Ishikawa (cell line): ENCODE data around the gene LZIC.

Source experiments
- CEBPB ChIP-seq: IDR thresholded peaks from 2 replicates; pipeline ENCODE4 v1.6.1; 2012
- CREB1 ChIP-seq: IDR thresholded peaks from 2 replicates; pipeline ENCODE4 v1.6.1; 2012; ENCODE audit warnings: low read depth
- EGR1 ChIP-seq: IDR thresholded peaks from 2 replicates; pipeline ENCODE4 v1.6.1; 2012
- EP300 ChIP-seq: IDR thresholded peaks from 2 replicates; pipeline ENCODE4 v1.6.1; 2012; ENCODE audit warnings: borderline replicate concordance
- FOXM1 ChIP-seq: IDR thresholded peaks from 2 replicates; pipeline ENCODE4 v1.6.1; 2012; ENCODE audit warnings: low read depth, borderline replicate concordance
- MAX ChIP-seq: IDR thresholded peaks from 2 replicates; pipeline ENCODE4 v1.6.1; 2012
- NFIC ChIP-seq: IDR thresholded peaks from 2 replicates; pipeline ENCODE4 v1.6.1; 2012
- RAD21 ChIP-seq: IDR thresholded peaks from 2 replicates; pipeline ENCODE4 v1.6.1; 2012; ENCODE audit warnings: low read depth
- REST ChIP-seq: IDR thresholded peaks from 2 replicates; pipeline ENCODE4 v1.6.1; 2012; ENCODE audit warnings: low read depth, mild to moderate bottlenecking
- TAF1 ChIP-seq: IDR thresholded peaks from 2 replicates; pipeline ENCODE4 v1.6.1; 2012; ENCODE audit warnings: low read depth, mild to moderate bottlenecking
- TCF12 ChIP-seq: IDR thresholded peaks from 2 replicates; pipeline ENCODE4 v1.6.1; 2012; ENCODE audit warnings: low read depth
- TEAD4 ChIP-seq: IDR thresholded peaks from 2 replicates; pipeline ENCODE4 v1.6.1; 2012
- USF1 ChIP-seq: IDR thresholded peaks from 2 replicates; pipeline ENCODE4 v1.6.1; 2012
- YY1 ChIP-seq: IDR thresholded peaks from 2 replicates; pipeline ENCODE4 v1.6.1; 2012; ENCODE audit warnings: low read depth
- ZBTB7A ChIP-seq: IDR thresholded peaks from 2 replicates; pipeline ENCODE4 v1.6.1; 2012; ENCODE audit warnings: low read depth

Gene LZIC

GRCh38 chr1:9942939-9943788 is at the start of gene LZIC, which contains the start of gene NMNAT1:
TSS of gene LZIC (minus strand) at chr1:9943391. CDS start at chr1:9936619, 6,772 bp downstream.
TSS of gene NMNAT1 (plus strand) at chr1:9943475. CDS start at chr1:9972074, 28,599 bp downstream.
- TF ChIP-seq EP300 (peak; percentile 46; the same call in 1 of the 2 replicates), CREB1 (peak; percentile 64), ZBTB7A (no peak), TAF1 (peak; percentile 87), NFIC (peak; percentile 53), FOXM1 (no peak), RAD21 (no peak), MAX (peak; percentile 87), REST (peak; percentile 33; the same call in 1 of the 2 replicates), EGR1 (0 out of 2 replicates have a peak, but pooled peaks have one; percentile 5), TCF12 (peak; percentile 88; the same call in 1 of the 2 replicates), TEAD4 (peak; percentile 21; the same call in 1 of the 2 replicates), CEBPB (no peak), YY1 (peak; percentile 71), USF1 (peak; percentile 61)

DNA sequence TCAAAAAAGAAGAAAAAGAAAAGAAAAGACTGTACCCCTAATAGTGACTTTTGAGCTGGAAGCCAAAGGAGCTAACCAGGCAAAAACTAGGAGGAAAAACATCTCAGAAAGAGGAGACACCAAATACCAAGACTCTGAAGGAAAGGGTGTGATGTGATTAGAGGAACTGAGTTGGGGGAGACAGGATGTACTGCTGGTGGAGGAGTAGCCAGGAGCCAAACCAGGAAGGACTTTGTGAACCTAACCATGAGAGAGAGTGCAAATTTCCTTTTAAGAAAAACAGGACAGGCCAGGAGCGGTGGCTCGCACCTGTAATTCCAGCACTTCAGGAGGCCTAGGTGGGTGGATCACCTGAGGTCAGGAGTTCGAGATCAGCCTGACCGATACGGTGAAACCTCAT is 49.7 kb upstream of the LZIC start:
- TF ChIP-seq CEBPB: no peak
- TF ChIP-seq NFIC: no peak
- TF ChIP-seq TEAD4: no peak
- no peak for TF ChIP-seq RAD21
- TF ChIP-seq EGR1: no peak
- no peak for TF ChIP-seq EP300
- TF ChIP-seq FOXM1: no peak
- TF ChIP-seq CREB1: no peak
- no peak for TF ChIP-seq MAX
- TF ChIP-seq REST: no peak
- no peak for TF ChIP-seq YY1
- TF ChIP-seq ZBTB7A: no peak

DNA sequence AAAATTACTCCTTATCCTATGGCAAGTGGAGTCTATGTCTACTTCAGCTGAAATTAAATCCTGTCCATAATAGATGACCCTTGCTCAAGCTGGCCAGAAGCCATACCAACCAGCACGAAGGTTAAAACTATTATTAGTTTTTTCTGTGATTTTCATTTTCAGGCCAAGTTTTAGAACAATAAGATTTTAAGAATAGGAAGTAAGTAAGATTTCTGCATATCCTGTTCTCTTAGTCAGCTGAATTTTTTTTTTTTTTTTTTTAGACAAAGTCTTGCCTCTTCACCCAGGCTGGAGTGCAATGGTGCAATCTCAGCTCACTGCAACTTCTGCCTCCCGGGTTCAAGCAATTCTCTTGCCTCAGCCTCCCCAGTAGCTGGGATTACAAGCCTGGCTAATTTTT is 47.8 kb upstream of the LZIC start:
- TF ChIP-seq REST (no peak), RAD21 (no peak), EGR1 (no peak), TEAD4 (no peak), CREB1 (no peak), FOXM1 (no peak), MAX (no peak), NFIC (no peak), TAF1 (no peak), TCF12 (no peak), CEBPB (no peak), EP300 (no peak), USF1 (no peak), YY1 (no peak)

GRCh38 chr1:9989773-9990172 is 46.6 kb upstream of the LZIC start:
- TF ChIP-seq TCF12 (no peak), EP300 (no peak), TEAD4 (no peak), FOXM1 (no peak), CREB1 (no peak), RAD21 (no peak), USF1 (no peak)
